A673 (cell line): ENCODE measurements around the gene THPO. TPM values are rescaled to one million over a fixed set of nuclear protein-coding genes. Genes with fewer than 3 reads are reported as not detected.

Source experiments
- BruUV-seq: library from RNA; stranded (reverse); fragments of 400-500 nt; replicated peaks from 2 replicates; lab custom pipeline; 2021; lab: Mats Ljungman, UMichigan
- CTCF ChIA-PET: fragments of 300-600 bp; sonication (Branson Sonifier 250); formaldehyde crosslinking; loops from one replicate; lab custom pipeline; 2022; ENCODE audit warnings: antibody characterized with exemption; lab: Charles Lee
- POLR2A ChIA-PET: fragments of 300-600 bp; sonication (Branson Sonifier 250); formaldehyde crosslinking; loops from one replicate; lab custom pipeline; 2022; ENCODE audit warnings: antibody characterized with exemption; ENCODE audit not compliant: low non-redundant PET; lab: Charles Lee
- DNase-seq: peaks from one replicate; pipeline ENCODE4 v3.0.0-alpha.2; 2015; ENCODE audit warnings: low spot score
- H3K27ac ChIP-seq: fragments of 200-600 bp; sonication (generic); 2 replicates; pipeline ENCODE4 v1.5.1; 2016; ENCODE audit warnings: mixed run types, low read depth, mild to moderate bottlenecking, mixed read lengths, antibody characterized with exemption, low read length; ENCODE audit not compliant: poor library complexity, severe bottlenecking
- H3K27me3 ChIP-seq: fragments of 200-600 bp; sonication (generic); replicated peaks from 2 replicates; pipeline ENCODE4 v1.6.1; 2017; ENCODE audit warnings: mixed run types, low read depth, mild to moderate bottlenecking, mixed read lengths, antibody characterized with exemption, low read length; ENCODE audit not compliant: insufficient read depth, poor library complexity
- H3K36me3 ChIP-seq: fragments of 200-600 bp; sonication (generic); 2 replicates; pipeline ENCODE4 v1.6.1; 2016; ENCODE audit warnings: mixed run types, mild to moderate bottlenecking, mixed read lengths, antibody characterized with exemption, low read length; ENCODE audit not compliant: insufficient read depth, poor library complexity, severe bottlenecking
- H3K4me1 ChIP-seq: fragments of 200-600 bp; sonication (generic); 2 replicates; pipeline ENCODE4 v1.6.1; 2017; ENCODE audit warnings: mixed run types, mild to moderate bottlenecking, mixed read lengths, antibody characterized with exemption, low read length; ENCODE audit not compliant: insufficient read depth, poor library complexity, severe bottlenecking
- H3K4me3 ChIP-seq: fragments of 200-600 bp; sonication (generic); 2 replicates; pipeline ENCODE4 v1.5.1; 2016; ENCODE audit warnings: low read depth, mixed run types, mild to moderate bottlenecking, mixed read lengths, low read length; ENCODE audit not compliant: poor library complexity, severe bottlenecking
- H3K9me3 ChIP-seq: fragments of 200-600 bp; sonication (generic); 2 replicates; pipeline ENCODE4 v1.6.1; 2016; ENCODE audit warnings: mixed run types, low read depth, mild to moderate bottlenecking, mixed read lengths, antibody characterized with exemption, low read length; ENCODE audit not compliant: poor library complexity, severe bottlenecking
- EZH2 ChIP-seq: fragments of 200-600 bp; sonication (generic); IDR thresholded peaks from 2 replicates; pipeline ENCODE4 v1.6.1; 2017; ENCODE audit warnings: borderline replicate concordance, low read depth, mild to moderate bottlenecking, mixed read lengths, antibody characterized with exemption, low read length; ENCODE audit not compliant: poor library complexity, severe bottlenecking
- intact Hi-C: fragments of 100-400 bp; cut with micrococcal nuclease; formaldehyde crosslinking; loops from one replicate; pipeline ENCODE4 v1.10.0; 2022; ENCODE audit not compliant: unreplicated experiment
- total RNA-seq: library from RNA; stranded (reverse); gene quantifications from 2 replicates; pipeline ENCODE4 v1.2.3, GENCODE V29; 2021
- TF ChIP-seq, protein P1 (sequence below): fragments of 300-800, 200-600 bp; sonication (generic); conservative IDR thresholded peaks from 2 replicates; pipeline ENCODE4 v1.5.1; 2017; ENCODE audit warnings: low read depth, mild to moderate bottlenecking, antibody characterized with exemption, low read length, moderate library complexity, mixed read lengths

Gene THPO
- total RNA-seq, 1 experiment from 2014 or later: not detected

DNA sequence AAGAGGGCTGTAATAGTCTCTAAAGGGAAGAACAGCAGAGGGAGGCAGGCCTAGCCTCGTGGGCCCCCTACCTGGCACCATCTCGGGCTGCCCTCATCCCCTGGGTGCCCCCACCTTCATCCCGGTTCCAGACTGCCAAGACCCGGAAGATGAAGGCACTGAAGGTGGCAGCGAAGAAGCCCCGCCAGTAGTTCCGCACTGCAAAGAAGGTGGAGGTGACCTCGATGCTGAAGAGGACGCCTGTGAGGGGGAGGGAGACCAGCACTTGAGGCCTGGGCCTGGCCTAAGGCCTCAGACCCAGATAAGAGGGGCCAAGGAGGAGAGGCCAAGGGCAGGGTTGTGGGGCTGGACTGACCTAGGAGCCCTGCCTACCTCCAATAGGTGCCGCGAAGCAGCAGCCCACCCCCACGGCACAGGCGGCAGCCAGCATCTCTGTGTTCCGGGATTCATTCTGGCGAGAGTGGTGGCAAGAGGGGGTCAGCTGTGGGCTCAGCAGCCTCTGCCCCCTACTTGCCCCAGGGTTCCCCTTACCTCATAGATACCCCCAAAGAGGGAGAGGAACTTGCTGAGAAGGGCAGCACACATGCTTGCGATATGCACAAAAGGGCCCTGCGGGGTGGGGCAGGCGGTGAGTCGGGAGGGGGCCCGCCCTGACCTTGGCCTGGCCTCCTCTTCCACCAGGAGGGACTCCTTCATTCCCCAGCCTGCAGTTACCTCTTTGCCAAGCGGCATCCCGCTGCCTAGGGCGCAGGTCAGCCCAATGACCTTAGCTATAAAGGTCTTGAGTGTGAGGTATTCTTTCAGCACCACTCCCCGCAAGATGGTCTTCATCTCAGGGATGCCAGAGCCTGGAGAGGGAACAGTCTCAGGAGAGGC, 20.5 kb downstream of the THPO start:
- Histone ChIP-seq H3K4me3 (no peak overlapping the region), H3K4me1 (peaks cover 11% of the 10 kb centered on the region), H3K9me3 (no peaks in the 10 kb centered on the region), H3K36me3 (peaks cover under 1% of the 10 kb centered on the region), H3K27ac (no peak overlapping the region), H3K27me3 (no peaks in the 10 kb centered on the region)
- BruUV-seq: no TSS peak
- POLR2A ChIA-PET: no interaction called here
- CTCF ChIA-PET: interaction anchor here (0.6 kb wide), 1 partner anchor 462 kb away, joined by 7 read pairs; no protein-coding TSS in a partner anchor
- intact Hi-C loops: no loop called here
- DNase-seq: no peak
- TF ChIP-seq, protein P1, sequence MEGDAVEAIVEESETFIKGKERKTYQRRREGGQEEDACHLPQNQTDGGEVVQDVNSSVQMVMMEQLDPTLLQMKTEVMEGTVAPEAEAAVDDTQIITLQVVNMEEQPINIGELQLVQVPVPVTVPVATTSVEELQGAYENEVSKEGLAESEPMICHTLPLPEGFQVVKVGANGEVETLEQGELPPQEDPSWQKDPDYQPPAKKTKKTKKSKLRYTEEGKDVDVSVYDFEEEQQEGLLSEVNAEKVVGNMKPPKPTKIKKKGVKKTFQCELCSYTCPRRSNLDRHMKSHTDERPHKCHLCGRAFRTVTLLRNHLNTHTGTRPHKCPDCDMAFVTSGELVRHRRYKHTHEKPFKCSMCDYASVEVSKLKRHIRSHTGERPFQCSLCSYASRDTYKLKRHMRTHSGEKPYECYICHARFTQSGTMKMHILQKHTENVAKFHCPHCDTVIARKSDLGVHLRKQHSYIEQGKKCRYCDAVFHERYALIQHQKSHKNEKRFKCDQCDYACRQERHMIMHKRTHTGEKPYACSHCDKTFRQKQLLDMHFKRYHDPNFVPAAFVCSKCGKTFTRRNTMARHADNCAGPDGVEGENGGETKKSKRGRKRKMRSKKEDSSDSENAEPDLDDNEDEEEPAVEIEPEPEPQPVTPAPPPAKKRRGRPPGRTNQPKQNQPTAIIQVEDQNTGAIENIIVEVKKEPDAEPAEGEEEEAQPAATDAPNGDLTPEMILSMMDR: no peak
- TF ChIP-seq EZH2: no peak

DNA sequence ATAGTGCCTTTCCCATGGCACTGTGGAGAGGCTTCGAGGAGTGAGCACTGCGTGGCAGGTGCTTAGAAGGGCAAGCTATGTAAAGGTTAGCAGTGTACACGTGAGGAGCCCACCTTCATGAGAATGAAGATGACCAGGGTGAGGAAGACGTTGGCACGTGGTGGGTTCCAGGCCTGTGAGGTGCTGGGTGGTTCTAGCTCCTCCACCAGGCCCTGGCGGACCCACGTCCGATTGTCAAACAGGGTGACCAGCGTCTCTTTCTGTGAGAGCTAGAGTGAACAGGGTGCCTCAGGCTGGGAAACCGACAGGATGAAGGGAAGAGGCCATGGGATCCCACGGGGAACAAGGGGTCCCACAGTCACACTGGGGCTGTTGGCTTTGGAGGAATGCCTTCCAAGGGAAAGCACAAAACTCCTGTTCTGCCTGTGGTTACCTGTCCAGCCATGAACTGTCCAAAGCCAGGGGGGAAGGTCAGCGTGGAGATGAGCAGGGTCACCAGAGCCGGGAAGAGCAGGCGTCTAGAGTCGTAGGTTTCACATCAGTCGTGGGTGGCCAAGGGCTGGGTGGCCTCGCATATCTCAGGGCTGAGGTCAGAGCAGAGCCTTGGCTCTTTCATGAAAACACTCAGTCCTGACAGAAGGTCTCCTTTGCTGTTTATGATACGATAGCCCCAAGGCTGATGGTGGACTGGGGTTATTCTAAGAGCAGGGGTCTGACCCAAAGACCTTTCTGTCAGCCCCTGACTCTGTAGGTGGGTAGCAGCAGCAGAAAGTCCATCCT, 22.6 kb downstream of the THPO start:
- POLR2A ChIA-PET: no interaction called here
- peaks cover 5% of the 10 kb centered on the region for H3K36me3 ChIP-seq
- BruUV-seq: no TSS peak

DNA sequence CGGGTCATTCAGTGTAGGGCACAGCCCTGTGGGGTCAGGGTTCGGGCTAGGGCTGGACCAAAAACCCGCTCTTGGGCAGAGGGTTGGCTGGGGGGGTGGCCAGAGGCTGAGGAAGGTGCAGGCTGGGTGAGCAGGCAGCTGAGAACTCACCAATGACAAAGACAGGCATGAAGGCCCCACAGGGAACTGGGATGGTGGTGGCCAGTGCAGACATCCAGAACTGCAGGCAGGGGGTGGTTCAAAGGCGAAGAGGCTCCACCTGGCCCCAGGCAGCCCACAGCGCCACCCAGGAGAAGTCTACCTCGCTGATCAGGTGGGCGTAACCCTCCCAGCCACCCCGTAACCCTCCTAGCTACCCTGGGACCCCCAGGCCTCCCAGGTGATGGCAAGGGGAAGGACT, 23.3 kb downstream of the THPO start:
- ChIA-PET CTCF (interaction anchor here (0.7 kb wide), 1 partner anchor 159 kb away, joined by 3 read pairs; no protein-coding TSS in a partner anchor), POLR2A (no interaction called here)
- H3K4me1 ChIP-seq: no peaks in the 10 kb centered on the region
- no peak overlapping the region for H3K4me3 ChIP-seq
- intact Hi-C loops: no loop called here
- BruUV-seq: no TSS peak
- no peak overlapping the region for H3K27ac ChIP-seq
- no peaks in the 10 kb centered on the region for H3K9me3 ChIP-seq
- TF ChIP-seq, protein P1: no peak
- TF ChIP-seq EZH2: no peak
- no peaks in the 10 kb centered on the region for H3K27me3 ChIP-seq
- no peak for DNase-seq
- H3K36me3 ChIP-seq: peaks cover 5% of the 10 kb centered on the region

More for the DNA sequence above, 22.6 kb downstream of the THPO start:
- Histone ChIP-seq H3K9me3 (no peaks in the 10 kb centered on the region), H3K4me3 (no peak overlapping the region), H3K27me3 (no peaks in the 10 kb centered on the region), H3K27ac (no peak overlapping the region), H3K4me1 (peaks cover 4% of the 10 kb centered on the region)
- CTCF ChIA-PET: interaction anchor here (0.7 kb wide), 1 partner anchor 158 kb away, joined by 3 read pairs; no protein-coding TSS in a partner anchor
- DNase-seq: no peak
- no peak for TF ChIP-seq EZH2
- TF ChIP-seq, protein P1: no peak
- intact Hi-C loops: no loop called here
